GM08714 (cell line): ENCODE data around the gene ZMAT5.

Source experiments
- H3K4me3 ChIP-seq: fragments of 200-500 bp; sonication (Bioruptor generic); 2 replicates; pipeline ENCODE4 v1.5.1; 2014; ENCODE audit warnings: mild to moderate bottlenecking, low read length, inconsistent platforms
- ZNF274 ChIP-seq: IDR thresholded peaks from 2 replicates; pipeline ENCODE4 v1.6.1; 2012; ENCODE audit warnings: mild to moderate bottlenecking, low read depth, low read length

ZMAT5 gene

DNA sequence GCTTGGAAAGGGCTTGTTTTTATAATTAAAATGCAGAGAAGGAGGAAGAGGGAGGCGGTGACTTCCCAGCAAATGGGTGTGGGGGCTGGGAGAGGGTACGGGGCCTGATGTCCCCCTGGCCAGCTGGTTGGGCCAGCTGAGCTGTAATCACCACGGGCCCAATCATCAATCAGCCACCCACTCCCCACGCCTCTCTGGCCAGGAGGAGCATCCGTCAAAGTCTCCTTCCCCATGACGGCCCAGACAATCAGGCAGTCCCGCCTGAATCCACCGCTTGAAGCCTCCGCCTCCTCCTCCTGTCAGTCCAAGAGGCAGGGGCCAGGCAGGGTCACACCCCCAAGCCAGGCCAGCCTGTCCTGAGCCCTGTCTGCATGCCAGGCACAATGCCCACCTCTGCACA lies 60.3 kb downstream of the ZMAT5 start:
- no peak overlapping the region for H3K4me3 ChIP-seq
- no peak for TF ChIP-seq ZNF274

DNA sequence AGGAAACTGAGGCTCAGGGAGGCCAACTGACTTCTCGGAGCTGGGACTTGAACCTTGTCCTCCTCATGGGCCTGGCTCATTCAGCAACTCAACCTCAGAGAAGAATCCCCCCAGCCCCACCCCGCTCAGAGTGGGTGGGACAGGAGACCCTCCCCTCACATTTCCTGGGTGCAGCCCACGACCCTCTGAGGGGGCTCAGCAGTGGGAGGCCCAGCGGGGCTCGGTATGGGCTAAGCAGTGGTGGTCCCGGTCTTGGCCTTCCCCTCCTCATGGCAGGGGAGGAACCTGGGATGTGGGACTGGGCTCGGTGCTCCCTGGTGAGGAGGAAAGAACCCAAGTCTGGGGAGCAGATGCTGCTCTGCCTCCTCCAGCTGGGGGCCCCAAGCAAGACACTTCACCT lies 61.2 kb downstream of the ZMAT5 start:
- H3K4me3 ChIP-seq = no peak overlapping the region
- TF ChIP-seq ZNF274 = no peak

DNA sequence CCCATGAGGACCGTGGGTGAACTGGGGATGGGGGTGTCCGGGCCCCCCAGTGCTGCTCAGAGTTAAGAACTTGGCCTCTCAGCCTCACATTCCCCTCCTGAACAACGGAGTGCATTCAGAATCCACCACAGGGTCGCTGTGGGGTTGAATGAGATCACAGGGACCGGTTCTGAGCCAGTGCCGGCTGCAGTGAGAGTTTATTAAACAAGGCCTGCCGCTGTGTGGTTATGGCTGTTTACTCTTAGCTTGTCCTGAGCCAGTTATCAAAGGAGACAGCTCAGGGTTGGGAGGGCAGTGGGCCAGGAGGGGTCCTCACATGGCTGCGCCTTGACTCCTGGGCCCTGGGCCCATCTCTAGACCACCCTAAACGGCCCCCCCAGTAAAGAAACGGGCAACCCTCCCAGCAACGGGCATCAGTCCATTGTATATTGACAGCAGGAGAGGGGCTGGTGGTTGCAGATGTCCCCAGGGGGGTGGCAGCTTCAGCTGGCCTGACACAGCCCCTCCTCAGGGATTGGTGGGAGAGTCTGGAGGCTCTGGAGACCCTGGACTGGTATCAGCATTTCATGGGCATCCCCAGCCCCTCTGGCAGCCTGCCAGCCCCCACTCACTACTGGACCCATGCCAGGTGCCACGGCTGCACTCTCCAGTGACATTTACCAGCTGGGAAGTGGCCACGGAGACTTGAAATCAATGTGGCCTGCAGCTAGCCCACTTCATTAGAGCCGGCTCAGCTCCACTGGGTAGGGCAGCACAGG lies 62.1 kb downstream of the ZMAT5 start:
- TF ChIP-seq ZNF274 = no peak
- H3K4me3 ChIP-seq = no peak overlapping the region

DNA sequence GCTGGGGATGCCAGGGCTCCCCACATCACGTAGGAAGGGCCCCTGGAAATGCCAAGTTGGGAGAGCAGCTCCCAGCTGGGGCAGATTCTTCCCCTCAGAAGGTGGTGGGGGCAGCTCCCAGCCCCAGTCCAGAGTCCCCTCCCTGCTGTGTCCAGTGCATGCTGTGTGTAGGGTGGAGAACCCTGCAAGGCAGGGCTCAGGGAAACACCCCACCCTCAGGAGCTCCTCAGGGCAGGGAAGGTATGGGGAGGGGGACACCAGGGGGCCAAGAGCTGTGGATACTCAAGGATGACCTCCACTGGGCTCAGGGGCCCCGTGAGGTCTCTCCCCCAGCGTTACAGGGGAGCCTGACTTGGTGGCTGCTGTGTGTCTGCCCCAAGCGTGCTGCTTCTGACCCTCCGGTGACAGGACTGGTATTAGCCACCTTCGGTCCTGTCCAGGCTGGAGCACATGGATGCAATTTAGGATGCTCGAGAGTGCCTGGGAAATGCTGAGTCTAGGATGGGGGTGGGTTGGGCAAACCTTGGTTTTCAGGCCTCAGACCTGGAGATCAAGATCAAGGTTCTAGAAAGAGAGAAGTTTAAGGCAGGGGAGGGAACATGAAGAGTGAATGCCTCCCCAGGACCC lies 63.1 kb downstream of the ZMAT5 start:
- H3K4me3 ChIP-seq = no peak overlapping the region

DNA sequence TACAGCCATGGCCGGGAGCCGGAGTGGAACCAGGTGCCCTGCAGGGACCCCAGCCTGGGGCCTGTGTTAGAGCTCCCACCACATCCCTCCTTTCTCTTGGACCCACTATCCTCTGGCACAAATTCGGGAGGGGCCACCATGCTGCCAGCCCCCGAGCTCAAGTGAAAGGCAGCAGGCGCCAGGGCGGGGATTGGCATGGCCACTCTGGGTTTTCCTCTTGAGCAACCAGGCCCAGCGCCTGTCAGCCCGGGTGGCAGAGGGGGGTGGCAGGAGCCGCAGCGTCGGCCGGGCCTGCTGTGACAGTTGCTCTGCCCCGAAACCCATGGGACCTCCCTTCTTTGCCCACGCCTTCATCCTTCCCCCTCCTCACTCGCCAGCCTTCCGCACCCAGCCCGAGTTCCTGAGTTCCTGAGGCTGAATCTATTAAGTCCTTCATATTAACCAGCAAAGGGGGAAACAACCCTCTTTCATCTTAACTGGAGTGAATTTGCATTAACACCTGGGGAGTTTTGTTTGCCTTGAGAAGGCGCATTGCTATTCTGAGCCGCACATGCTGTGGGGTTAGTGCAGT lies 63.8 kb downstream of the ZMAT5 start:
- H3K4me3 ChIP-seq = no peak overlapping the region
- TF ChIP-seq ZNF274 = no peak

More for the DNA sequence above, 63.1 kb downstream of the ZMAT5 start:
- TF ChIP-seq ZNF274 = no peak

DNA sequence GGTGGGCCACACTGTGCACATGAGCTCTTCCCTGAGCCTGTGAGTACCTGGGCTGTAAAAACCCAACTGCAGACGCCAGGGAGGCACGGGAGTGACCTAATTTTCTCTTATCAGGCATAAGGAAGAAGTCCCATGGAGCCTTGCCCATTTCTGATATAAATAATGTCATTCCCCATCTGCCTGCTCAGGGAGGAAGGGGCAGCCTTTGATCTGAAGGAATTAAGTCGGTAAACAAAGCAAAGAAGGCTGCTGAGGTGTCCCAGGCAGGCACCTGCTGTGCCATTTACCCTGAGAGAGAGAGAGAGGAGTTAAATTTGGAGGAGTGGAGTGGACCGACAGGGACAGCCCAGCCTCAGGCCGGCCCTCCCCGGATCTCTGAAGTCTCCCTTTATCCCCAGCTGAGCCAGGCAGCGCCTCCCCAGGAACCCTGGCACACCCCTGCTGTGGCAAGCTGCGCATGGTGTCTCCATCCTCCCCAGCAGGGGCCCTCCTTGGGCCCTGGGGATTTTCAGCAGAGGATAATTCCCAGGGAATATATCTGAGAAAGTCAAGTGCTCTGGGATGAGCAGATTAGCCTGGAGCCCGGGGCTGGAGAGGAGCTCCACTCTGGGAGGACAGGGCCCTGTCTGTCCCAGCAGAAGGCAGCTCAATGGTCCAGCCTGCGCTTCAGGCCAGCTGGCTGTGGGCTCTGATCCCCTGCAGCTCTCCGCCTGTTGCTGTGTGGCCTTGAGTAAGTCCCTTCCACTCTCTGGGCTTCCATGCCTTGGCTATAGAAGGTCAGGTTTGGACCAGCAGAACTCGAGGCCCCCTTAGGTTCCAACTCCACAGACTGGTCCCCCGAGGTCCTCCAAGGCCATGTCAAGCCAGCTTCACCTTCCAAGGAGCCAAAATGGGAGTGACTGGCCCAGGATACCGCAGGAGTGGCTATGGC lies 64.5 kb downstream of the ZMAT5 start:
- no peak overlapping the region for H3K4me3 ChIP-seq
- TF ChIP-seq ZNF274 = no peak

DNA sequence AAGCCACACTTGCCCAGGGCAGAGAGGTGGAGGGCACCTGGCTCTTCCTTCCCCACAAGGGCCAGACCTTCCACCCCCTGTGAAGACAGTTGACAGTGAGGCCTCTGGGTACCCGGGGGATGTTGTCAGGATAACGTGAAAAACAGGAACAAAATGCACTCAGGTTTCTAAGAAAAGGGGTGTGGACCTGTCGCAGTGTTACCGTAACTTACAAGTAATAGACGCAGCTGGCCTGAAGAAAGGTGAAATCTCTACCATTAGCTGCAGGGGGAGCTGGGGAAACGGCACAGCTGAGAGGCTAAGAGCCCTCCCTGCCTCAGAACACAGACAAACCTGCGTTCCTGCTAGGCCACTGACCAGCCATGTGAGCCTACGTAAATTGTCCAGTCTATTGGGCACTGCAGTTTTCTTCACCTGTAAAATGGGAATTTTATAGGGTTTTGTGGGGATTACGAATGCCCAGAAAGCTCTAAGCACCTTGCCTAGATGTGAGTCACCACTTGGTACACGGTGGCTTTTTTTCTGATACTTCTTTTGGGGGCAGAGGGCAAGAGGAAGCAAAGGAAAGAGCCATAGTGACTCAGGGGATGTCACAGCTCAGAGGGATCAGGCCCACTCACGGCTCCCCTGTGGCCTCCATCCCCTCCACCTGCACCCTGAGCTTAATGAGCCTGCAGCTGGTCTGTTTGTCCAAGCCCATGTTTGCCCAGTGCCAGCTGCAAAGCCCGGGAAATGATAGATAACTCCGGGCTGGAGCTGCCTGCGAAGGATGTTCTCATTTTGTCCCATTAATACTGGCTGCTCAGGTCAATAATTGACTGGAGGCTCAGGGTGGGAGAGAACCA lies 65.4 kb downstream of the ZMAT5 start:
- H3K4me3 ChIP-seq = no peak overlapping the region
- TF ChIP-seq ZNF274 = no peak

DNA sequence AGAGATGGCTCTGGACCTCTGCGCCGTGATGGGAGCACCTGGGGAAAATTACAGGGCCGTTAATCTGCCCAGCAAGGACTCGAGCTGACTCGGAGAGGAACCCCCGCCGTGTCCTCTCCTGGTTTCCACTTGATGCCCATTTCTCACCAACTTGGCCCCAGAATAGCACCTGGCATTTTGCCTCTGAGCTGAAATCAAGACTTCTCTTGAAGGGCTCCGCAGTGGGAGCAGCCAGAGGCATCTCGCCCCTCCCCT lies 66.0 kb downstream of the ZMAT5 start:
- no peak for TF ChIP-seq ZNF274
- H3K4me3 ChIP-seq = no peak overlapping the region

DNA sequence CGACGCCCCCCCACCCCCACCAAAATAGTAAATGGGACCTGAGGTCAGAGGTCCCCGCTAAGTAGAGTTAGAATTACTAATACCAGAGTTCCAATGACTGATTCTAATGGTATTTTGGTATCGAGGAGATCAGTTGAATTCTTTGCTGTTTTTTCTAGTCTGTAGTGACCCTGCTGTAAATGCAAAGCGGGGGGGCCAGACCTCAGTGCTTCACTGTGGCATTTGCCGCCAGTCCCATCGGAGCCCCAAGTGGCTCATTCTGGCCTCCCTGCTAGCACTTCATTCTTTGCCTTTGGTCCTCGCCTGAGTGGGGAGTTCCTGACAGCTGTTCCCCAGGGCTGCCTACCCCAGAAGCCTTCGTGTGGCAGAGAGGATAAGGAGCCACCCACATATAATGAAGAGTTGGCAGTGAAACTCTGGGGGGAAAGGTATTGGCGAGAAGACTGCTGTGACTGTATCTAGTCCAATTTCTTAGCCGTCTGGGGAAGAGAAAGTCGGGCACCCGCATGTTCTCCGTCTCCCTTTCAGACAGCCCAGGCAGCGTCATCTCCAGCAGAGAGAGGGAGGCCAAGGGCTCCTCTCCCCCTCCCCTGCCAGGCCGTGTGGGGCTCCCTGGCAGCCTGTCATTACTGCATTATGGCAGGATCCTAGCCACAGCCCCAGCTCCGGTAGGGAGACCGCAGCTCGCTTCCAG lies 66.5 kb downstream of the ZMAT5 start:
- TF ChIP-seq ZNF274 = no peak

DNA sequence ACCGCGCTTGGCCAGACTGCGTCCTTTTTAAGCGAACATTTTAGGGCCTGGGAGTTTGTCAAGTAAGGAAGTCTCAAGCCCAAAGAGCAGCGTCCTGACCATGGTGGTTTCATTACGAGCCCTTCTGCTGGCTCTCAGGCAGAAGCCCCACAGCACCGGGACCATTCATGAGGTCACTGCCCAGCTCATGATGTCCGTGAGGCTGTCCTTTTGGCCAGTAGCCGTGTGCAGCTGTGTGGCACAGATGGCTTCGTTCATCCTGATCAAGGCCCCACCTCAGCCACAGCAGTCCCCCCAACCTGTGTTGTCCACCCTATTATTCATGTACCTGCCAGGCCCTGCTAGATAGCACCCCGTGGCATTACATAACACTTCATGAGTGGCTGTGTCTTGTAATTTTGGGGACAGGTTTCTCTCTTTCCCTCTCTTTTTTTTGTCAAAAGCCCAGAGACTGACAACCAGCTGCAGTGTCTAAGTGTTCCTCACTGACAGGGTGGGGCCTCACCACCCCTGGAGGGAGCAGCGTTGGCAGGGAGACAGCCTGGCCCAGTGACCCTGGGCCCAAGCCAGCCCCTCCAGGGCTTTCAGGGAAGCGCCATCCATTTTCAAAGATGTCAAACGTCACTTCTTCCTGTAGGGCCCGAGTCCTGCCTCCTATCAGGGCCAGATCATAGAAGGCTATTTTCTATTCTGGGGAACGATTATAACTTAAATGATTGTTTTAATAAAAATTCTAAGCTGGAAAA lies 68.8 kb downstream of the ZMAT5 start:
- no peak for TF ChIP-seq ZNF274
- H3K4me3 ChIP-seq = no peak overlapping the region

More for the DNA sequence above, 66.5 kb downstream of the ZMAT5 start:
- H3K4me3 ChIP-seq = no peak overlapping the region

DNA sequence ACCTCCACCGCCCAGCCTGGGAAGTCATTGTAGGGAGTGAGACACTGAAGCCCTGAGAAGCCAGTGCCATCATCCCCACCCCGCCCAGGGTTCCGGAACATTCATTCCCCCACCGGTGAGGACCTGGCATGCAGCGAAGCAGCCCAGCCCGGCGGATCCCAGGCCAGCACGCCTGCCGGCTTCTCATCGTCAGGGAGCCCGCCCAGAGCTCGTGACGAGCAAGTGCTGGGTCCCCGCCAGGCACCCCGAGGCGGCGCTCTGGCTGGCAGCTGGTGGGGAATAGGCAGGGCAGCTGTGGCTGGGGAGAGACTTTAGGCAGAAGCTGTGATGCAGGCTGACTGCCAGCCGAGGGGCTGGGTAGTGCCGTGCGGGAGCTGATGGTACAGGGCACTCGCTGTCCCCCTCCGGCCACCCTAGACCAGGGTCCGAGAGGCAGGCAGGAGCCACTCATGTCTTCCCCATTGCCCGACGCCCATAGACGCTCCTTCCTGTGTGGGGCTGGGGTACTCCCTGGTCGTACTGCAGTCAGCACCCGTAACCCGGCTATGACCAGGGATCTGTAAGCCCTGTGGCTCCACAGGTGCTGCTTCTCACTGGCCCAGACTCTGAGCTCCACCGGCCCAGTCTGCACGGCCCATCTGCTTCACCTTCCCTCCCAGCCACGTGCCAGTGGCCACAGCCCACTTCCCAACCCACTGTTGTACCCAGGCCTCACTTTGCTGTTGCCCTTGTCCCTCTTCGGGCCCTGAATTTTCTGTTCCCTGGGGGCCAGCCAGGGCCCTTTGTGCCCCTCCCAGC lies 71.5 kb downstream of the ZMAT5 start:
- H3K4me3 ChIP-seq = no peak overlapping the region
- TF ChIP-seq ZNF274 = no peak

DNA sequence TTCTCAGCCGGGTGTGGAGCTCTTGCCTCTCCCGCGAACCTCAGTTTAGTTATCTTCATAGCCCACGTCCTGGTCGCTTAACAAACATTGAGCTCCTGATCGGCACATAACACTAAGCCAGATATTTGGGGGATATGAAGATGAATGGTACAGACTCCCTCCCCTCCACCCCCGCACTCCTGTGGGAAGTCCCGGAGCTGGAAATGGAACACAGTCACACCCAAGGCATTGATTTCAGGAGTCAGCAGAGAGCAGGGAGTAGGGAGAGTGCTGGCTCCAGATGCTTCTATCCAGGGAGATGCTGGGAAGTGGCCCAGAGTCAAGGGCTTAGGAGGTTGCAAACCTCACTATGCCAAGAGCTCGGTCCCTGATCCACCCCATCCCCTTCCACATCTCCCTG lies 73.1 kb downstream of the ZMAT5 start:
- H3K4me3 ChIP-seq = no peak overlapping the region
- no peak for TF ChIP-seq ZNF274
